ENCODE results near the gene TAS2R10.

- TF ChIP-seq, protein P1, sequence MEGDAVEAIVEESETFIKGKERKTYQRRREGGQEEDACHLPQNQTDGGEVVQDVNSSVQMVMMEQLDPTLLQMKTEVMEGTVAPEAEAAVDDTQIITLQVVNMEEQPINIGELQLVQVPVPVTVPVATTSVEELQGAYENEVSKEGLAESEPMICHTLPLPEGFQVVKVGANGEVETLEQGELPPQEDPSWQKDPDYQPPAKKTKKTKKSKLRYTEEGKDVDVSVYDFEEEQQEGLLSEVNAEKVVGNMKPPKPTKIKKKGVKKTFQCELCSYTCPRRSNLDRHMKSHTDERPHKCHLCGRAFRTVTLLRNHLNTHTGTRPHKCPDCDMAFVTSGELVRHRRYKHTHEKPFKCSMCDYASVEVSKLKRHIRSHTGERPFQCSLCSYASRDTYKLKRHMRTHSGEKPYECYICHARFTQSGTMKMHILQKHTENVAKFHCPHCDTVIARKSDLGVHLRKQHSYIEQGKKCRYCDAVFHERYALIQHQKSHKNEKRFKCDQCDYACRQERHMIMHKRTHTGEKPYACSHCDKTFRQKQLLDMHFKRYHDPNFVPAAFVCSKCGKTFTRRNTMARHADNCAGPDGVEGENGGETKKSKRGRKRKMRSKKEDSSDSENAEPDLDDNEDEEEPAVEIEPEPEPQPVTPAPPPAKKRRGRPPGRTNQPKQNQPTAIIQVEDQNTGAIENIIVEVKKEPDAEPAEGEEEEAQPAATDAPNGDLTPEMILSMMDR (IDR thresholded peaks at IDR 0.05), result no peak
- no peak for TF ChIP-seq ZFX (IDR thresholded peaks at IDR 0.05; ENCODE audit: borderline replicate concordance)
These were observed 42.9 kb downstream of the TAS2R10 start for GRCh38 chr12:10783252-10783651.

Measured in 22Rv1 (cell line).